Measurements from ENCODE around the gene RCC1. TPM values are rescaled to one million over a fixed set of nuclear protein-coding genes. Genes with fewer than 3 reads are reported as not detected.

Gene RCC1
- total RNA-seq, 1 experiment from 2014 or later, result 96.5 TPM

DNA sequence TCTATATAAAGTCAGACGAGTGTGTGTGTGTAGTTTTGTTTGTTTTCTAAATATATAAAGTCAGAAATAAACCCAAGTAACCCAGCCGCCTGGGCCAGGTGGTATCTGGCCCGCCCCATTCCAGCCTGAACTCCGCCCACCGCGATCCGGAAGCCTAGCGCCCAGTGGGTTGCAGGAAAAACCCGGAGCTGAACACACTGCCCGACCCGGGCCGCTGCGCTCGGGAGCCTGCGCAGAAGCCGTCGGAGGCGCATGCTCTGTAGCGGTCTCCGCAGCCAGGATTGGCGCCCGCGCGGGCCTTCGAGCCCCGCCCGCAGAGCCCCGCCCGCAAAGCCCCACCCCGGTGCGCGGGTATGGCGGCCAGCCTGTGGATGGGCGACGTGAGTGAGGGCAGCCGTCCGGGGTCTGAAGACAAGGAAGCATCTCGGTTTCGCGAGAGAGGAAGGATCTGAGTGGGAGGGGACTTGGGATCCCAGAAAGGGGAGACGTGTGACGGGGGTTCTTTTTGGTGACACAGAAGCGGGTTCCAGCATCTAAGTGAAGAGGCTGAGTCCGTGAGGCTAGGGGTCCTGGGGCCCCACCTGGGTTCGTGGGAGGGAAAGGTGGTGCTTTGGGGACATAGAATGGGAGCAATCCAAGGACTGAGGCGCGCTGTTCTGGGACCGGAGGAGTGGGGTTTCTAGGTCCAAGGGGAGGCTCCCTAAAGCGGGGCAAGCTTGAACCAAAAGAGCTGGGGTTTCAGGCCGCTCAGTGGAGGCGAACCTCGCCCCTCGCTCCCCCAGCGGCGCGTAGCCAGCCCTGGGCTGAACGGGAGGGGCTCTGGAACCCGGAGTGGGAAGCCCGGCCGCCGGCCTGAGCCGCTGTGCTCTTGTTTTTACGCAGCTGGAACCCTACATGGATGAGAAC is 47.2 kb downstream of the RCC1 start, which contains the start of gene TRNAU1AP:
Gene TRNAU1AP, plus strand, starts transcription at position 328 of the 906 bp plus-strand sequence. Its CDS starts 26 bp downstream, at position 354.
- no peaks in the 10 kb centered on the region for H3K9me2 ChIP-seq (replicated peaks; ENCODE audit: low read length)
- CTCF ChIA-PET, result no interaction called here
- H3K27me3 ChIP-seq (ENCODE audit: low read length), result no peaks in the 10 kb centered on the region
- peaks cover 12% of the 10 kb centered on the region for H3K79me2 ChIP-seq (ENCODE audit: low read length)
- TF ChIP-seq, protein P1, sequence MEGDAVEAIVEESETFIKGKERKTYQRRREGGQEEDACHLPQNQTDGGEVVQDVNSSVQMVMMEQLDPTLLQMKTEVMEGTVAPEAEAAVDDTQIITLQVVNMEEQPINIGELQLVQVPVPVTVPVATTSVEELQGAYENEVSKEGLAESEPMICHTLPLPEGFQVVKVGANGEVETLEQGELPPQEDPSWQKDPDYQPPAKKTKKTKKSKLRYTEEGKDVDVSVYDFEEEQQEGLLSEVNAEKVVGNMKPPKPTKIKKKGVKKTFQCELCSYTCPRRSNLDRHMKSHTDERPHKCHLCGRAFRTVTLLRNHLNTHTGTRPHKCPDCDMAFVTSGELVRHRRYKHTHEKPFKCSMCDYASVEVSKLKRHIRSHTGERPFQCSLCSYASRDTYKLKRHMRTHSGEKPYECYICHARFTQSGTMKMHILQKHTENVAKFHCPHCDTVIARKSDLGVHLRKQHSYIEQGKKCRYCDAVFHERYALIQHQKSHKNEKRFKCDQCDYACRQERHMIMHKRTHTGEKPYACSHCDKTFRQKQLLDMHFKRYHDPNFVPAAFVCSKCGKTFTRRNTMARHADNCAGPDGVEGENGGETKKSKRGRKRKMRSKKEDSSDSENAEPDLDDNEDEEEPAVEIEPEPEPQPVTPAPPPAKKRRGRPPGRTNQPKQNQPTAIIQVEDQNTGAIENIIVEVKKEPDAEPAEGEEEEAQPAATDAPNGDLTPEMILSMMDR (conservative IDR thresholded peaks at IDR 0.05; ENCODE audit: low read depth, low read length), result no peak
- no peak for TF ChIP-seq EZH2phosphoT487 (IDR thresholded peaks at IDR 0.05; ENCODE audit: borderline replicate concordance, low read length)
- no peak for TF ChIP-seq EZH2 (IDR thresholded peaks at IDR 0.05; ENCODE audit: low read length, unreplicated experiment)
- H3K9ac ChIP-seq (ENCODE audit: low read length), result peak within 1 kb of the TSS; percentile 92
- no peaks in the 10 kb centered on the region for H4K20me1 ChIP-seq (ENCODE audit: low read length)
- peaks cover 8% of the 10 kb centered on the region; the same call in 1 of the 2 replicates for H3K4me1 ChIP-seq (ENCODE audit: insufficient read depth, low read length)
- H3K4me3 ChIP-seq (ENCODE audit: low read length), result peak within 1 kb of the TSS; percentile 95
- no TSS peak for BruUV-seq (replicated peaks)
- H3K27ac ChIP-seq (ENCODE audit: low read length), result peak within 1 kb of the TSS; percentile 45
- H3K9me3 ChIP-seq (ENCODE audit: low read length), result no peaks in the 10 kb centered on the region
- no peaks in the 10 kb centered on the region; the same call in 1 of the 2 replicates for H3K36me3 ChIP-seq (ENCODE audit: low read depth, low read length)
- peak within 1 kb of the TSS; percentile 96 for H2AFZ ChIP-seq (ENCODE audit: low read length)
- ATAC-seq (peak; percentile 92), DNase-seq (peak; percentile 98)
- POLR2A ChIA-PET (ENCODE audit: unreplicated experiment), result interaction anchor here (0.5 to 1.9 kb wide), 3 partner anchors 10 to 29 kb away, joined by 6 to 11 read pairs (median 6); no protein-coding TSS in a partner anchor
- no peaks in the 10 kb centered on the region for H3F3A ChIP-seq (ENCODE audit: low read length, unreplicated experiment)
- intact Hi-C loops (cut with micrococcal nuclease), result loop anchor here (1.0 to 2.0 kb wide), 3 partner anchors 28 to 49 kb away; no protein-coding TSS in a partner anchor
- peak within 1 kb of the TSS; percentile 91 for H3K4me2 ChIP-seq (ENCODE audit: low read length)

DNA sequence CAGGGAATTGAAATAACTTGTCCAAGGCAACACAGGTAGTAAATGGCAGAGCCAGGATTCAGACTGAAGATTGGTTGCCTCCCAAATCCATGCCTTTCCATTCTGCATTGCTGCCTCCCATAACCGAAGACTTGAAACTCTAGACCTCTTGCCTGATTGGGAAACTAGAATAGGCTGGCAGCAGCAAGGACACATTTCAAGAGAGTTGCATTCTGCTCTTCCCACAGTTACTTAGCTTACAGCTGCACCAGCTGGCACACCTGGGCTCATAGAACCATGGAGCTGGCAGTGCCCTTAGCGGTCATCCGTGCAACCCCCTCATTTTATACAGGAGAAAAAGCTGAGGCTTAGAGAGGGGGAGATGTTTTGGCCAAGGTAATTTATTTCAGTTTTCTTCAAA is 55.0 kb downstream of the RCC1 start:
- Histone ChIP-seq H3K36me3 (ENCODE audit: low read depth, low read length) (peaks cover 22% of the 10 kb centered on the region), H3K4me2 (ENCODE audit: low read length) (no peak overlapping the region), H3K9me3 (ENCODE audit: low read length) (no peaks in the 10 kb centered on the region), H3F3A (ENCODE audit: low read length, unreplicated experiment) (no peaks in the 10 kb centered on the region), H2AFZ (ENCODE audit: low read length) (no peak overlapping the region), H3K4me1 (ENCODE audit: insufficient read depth, low read length) (no peaks in the 10 kb centered on the region), H3K27ac (ENCODE audit: low read length) (no peak overlapping the region), H3K4me3 (ENCODE audit: low read length) (no peak overlapping the region), H3K79me2 (ENCODE audit: low read length) (no peaks in the 10 kb centered on the region), H3K9ac (ENCODE audit: low read length) (no peak overlapping the region), H4K20me1 (ENCODE audit: low read length) (no peaks in the 10 kb centered on the region), H3K9me2 (replicated peaks; ENCODE audit: low read length) (no peaks in the 10 kb centered on the region), H3K27me3 (ENCODE audit: low read length) (no peaks in the 10 kb centered on the region)
- ATAC-seq (no peak), DNase-seq (no peak)
- TF ChIP-seq EZH2 (IDR thresholded peaks at IDR 0.05; ENCODE audit: low read length, unreplicated experiment) (no peak), EZH2phosphoT487 (IDR thresholded peaks at IDR 0.05; ENCODE audit: borderline replicate concordance, low read length) (no peak)
- TF ChIP-seq, protein P1 (conservative IDR thresholded peaks at IDR 0.05; ENCODE audit: low read depth, low read length), result no peak
- ChIA-PET POLR2A (ENCODE audit: unreplicated experiment) (no interaction called here), CTCF (no interaction called here)
- intact Hi-C loops (cut with micrococcal nuclease), result no loop called here
- TSS peak; percentile 18 for BruUV-seq (replicated peaks)

DNA sequence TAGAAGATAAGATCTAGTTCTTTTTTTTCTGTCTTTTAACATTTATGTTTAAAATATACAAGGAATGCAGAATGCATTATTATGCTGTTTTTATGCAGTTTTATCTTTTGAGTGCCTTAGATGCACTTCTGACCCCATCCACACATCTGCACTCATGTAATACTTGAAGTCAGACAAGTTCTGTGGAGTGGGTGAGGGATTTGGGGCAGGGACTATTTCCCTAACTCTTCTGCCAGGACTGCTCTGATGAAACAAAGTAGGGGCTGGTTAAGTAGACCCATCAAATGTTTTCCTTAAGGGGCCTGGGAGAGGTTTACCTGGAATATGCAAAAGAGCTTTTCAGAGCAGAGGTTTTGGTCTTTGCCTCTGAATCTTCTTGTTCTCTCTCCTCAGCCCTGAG is 58.5 kb downstream of the RCC1 start:
- BruUV-seq (replicated peaks), result no TSS peak
- Histone ChIP-seq H3K9me3 (ENCODE audit: low read length) (no peaks in the 10 kb centered on the region), H3K79me2 (ENCODE audit: low read length) (no peaks in the 10 kb centered on the region), H3K9ac (ENCODE audit: low read length) (no peak overlapping the region), H3K36me3 (ENCODE audit: low read depth, low read length) (peaks cover 39% of the 10 kb centered on the region), H3K27ac (ENCODE audit: low read length) (no peak overlapping the region), H3F3A (ENCODE audit: low read length, unreplicated experiment) (no peaks in the 10 kb centered on the region), H3K4me1 (ENCODE audit: insufficient read depth, low read length) (no peaks in the 10 kb centered on the region), H3K4me2 (ENCODE audit: low read length) (no peak overlapping the region), H3K9me2 (replicated peaks; ENCODE audit: low read length) (no peaks in the 10 kb centered on the region), H2AFZ (ENCODE audit: low read length) (no peak overlapping the region), H4K20me1 (ENCODE audit: low read length) (no peaks in the 10 kb centered on the region), H3K4me3 (ENCODE audit: low read length) (no peak overlapping the region), H3K27me3 (ENCODE audit: low read length) (no peaks in the 10 kb centered on the region)
- POLR2A ChIA-PET (ENCODE audit: unreplicated experiment), result no interaction called here
- intact Hi-C loops (cut with micrococcal nuclease), result no loop called here
- CTCF ChIA-PET, result no interaction called here
- no peak for DNase-seq
- TF ChIP-seq EZH2phosphoT487 (IDR thresholded peaks at IDR 0.05; ENCODE audit: borderline replicate concordance, low read length), result no peak
- TF ChIP-seq EZH2 (IDR thresholded peaks at IDR 0.05; ENCODE audit: low read length, unreplicated experiment), result no peak
- TF ChIP-seq, protein P1 (conservative IDR thresholded peaks at IDR 0.05; ENCODE audit: low read depth, low read length), result no peak
- ATAC-seq, result no peak
